Prostate gland (tissue), 2 donors: ENCODE results near the gene MSANTD1.

Experiments used
- CTCF ChIP-seq, 4 experiments: fragments of 200-600 bp in 2 of 4; fragments of 450-650 bp in 2 of 4; sonication (generic) in 2 of 4; IDR thresholded peaks; 1 replicate in 3 of 4; 2 replicates in 1 of 4; pipeline ENCODE4 v1.5.1; 2016 to 2019; ENCODE audit warnings: antibody characterized with exemption in 4 of 4, mild to moderate bottlenecking in 2 of 4, moderate library complexity in 2 of 4
- POLR2A ChIP-seq: fragments of 450-650 bp; IDR thresholded peaks from one replicate; pipeline ENCODE4 v1.6.1; 2016; ENCODE audit warnings: antibody characterized with exemption, mild to moderate bottlenecking
- POLR2AphosphoS5 ChIP-seq: sonication (generic); formaldehyde crosslinking; IDR thresholded peaks from one replicate; pipeline ENCODE4 v1.6.1; 2017; ENCODE audit warnings: antibody characterized with exemption

- TF ChIP-seq CTCF (IDR thresholded peaks at IDR 0.05) = no peak
- no peak for TF ChIP-seq POLR2A
- TF ChIP-seq POLR2AphosphoS5 = no peak
Observed at GRCh38 chr4:3268395-3269104, 19.6 kb downstream of the MSANTD1 start.
